RWPE1 (cell line): ENCODE results near the gene ARAP1.
A peak's percentile ranks its signal among the peaks of the same experiment; 100 is the strongest.

Experiments
- CTCF ChIA-PET: fragments of 350-600 bp; sonication (Branson Sonifier 250); formaldehyde crosslinking; extraction: SDS; loops from one replicate; lab custom pipeline; 2021; lab: Yijun Ruan, JAX
- POLR2A ChIA-PET: fragments of 400-600 bp; formaldehyde crosslinking; extraction: SDS; loops from one replicate; lab custom pipeline; 2020; ENCODE audit warnings: antibody characterized with exemption; ENCODE audit not compliant: low non-redundant PET; lab: Yijun Ruan, JAX
- DNase-seq: peaks from one replicate; pipeline ENCODE4 v3.0.0; 2012; ENCODE audit warnings: low spot score
- H3K27ac ChIP-seq: fragments of 450-650 bp; 2 replicates; pipeline ENCODE4 v1.5.1; 2017
- CTCF ChIP-seq: fragments of 450-650 bp; conservative IDR thresholded peaks from 2 replicates; pipeline ENCODE4 v1.5.1; 2017; ENCODE audit warnings: low read depth, mild to moderate bottlenecking

ARAP1 gene

GRCh38 chr11:72758304-72758689, 6.1 kb upstream of the ARAP1 start:
- no peak overlapping the region; the same call in 1 of the 2 replicates for H3K27ac ChIP-seq
- DNase-seq, result no peak
- CTCF ChIA-PET, result interaction anchor here (0.9 kb wide), 1 partner anchor 15 kb away, joined by 4 read pairs; no protein-coding TSS in a partner anchor

GRCh38 chr11:72755713-72756285, 3.6 kb upstream of the ARAP1 start:
- no peak for DNase-seq
- POLR2A ChIA-PET, result no interaction called here
- CTCF ChIA-PET, result interaction anchor here (0.6 kb wide), 1 partner anchor 496 kb away, joined by 5 read pairs; no protein-coding TSS in a partner anchor
- no peak for TF ChIP-seq CTCF
- H3K27ac ChIP-seq, result no peak overlapping the region

More at GRCh38 chr11:72758304-72758689, 6.1 kb upstream of the ARAP1 start:
- TF ChIP-seq CTCF, result no peak
- POLR2A ChIA-PET, result no interaction called here

GRCh38 chr11:72754544-72755155, 2.4 kb upstream of the ARAP1 start:
- DNase-seq, result no peak
- H3K27ac ChIP-seq, result peak overlapping the region; percentile 75; the same call in 1 of the 2 replicates
- ChIA-PET CTCF (no interaction called here), POLR2A (no interaction called here)
- no peak for TF ChIP-seq CTCF

GRCh38 chr11:72754149-72754543, 1.9 kb upstream of the ARAP1 start:
- peak overlapping the region; percentile 75 for H3K27ac ChIP-seq
- ChIA-PET CTCF (no interaction called here), POLR2A (no interaction called here)
- no peak for TF ChIP-seq CTCF
- DNase-seq, result no peak

GRCh38 chr11:72753341-72754148, 1.3 kb upstream of the ARAP1 start:
- POLR2A ChIA-PET, result no interaction called here
- peak overlapping the region; percentile 75 for H3K27ac ChIP-seq
- TF ChIP-seq CTCF, result no peak
- DNase-seq, result no peak
- CTCF ChIA-PET, result interaction anchor here (1.6 kb wide), 1 partner anchor 59 kb away, joined by 4 read pairs; no protein-coding TSS in a partner anchor
